Measurements from ENCODE around the gene DRGX.

DRGX gene

GRCh38 chr10:49407552-49408137 lies 11.8 kb upstream of the DRGX start:
- DNase-seq (ENCODE audit: low spot score): peak; percentile 84

DNA sequence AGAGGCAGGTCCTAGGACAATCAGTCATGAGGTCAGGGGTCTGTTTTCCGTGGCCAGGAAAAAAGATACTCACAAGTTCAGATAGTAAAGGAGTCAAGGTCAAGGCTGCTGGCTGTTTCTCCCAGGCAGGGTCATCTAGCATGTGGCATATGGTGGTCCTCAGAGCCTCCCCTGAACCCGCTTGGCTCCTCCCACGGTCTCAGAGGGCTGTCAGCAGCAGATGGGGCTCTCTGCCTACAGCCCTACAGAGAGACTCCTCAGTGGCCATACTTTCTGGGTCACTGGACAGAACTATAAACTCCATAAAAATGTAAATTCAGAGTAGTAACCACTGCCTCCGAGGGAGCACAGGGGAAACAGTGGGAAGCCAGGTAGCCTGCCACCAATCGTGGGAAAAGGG lies 11.3 kb upstream of the DRGX start:
- no peak for DNase-seq (ENCODE audit: low spot score)

GRCh38 chr10:49404321-49404878 lies 8.5 kb upstream of the DRGX start:
- no peak for DNase-seq (ENCODE audit: low spot score)

DNA sequence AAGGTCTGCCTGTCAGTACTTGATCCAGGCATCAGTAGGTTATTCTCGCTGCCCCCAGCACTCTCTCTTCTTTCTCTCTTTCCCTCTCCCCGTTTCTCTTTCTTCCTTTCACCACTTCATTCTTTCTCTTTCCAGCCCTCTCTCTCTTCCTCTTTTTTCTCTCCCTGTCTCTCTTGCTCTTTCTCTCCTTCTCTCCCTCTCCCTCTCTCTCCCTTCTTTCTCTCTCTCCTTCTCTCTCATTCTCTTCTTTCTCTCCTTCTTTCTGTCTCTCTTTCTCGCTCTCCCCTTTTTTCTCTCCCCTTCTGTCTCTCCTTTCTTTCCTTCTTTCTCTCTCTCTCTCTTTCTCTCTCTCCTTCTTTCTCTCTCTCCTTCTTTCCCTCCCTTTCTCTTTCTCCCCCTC lies 7.5 kb upstream of the DRGX start:
- no peak for DNase-seq (ENCODE audit: low spot score)

DNA sequence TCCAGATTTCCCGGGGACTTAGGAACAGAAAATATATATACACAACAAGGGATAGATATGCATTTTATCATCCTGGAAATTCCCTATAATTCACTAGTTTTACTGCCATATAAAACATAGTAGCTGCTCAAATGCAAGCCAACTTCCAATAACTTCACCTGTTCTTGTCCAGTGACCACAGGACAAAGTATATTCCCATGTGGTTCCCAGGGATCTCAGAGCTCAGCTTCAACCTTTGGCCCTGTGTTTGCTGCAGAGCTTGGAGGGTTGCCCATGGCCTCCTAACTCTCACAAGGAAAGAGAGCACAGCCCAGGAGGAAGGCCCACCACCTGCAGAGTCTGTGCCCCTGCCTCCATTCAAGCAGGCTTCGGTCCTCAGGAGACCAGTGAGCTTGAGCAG lies 4.5 kb upstream of the DRGX start:
- no peak for DNase-seq (ENCODE audit: low spot score)

DNA sequence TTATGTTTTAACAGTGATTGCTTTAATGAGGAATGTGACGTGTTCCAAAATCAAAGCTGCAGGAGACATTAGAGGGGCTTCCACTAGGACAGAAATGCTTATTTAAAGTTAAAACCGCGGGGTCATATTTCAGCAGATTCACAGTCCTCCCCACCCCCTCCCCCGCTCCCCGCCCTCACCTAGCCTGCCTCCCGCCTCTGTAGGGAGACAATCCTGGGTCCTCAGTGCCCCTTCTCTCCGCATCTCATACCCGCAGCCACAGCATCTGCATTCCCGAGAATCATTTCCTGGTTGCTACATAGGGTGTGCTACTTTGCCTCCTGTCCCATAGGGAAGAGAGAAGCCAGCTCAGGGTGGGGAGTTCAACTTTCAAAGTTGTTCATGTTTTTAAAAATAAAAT lies 3.1 kb upstream of the DRGX start:
- DNase-seq (ENCODE audit: low spot score): no peak

DNA sequence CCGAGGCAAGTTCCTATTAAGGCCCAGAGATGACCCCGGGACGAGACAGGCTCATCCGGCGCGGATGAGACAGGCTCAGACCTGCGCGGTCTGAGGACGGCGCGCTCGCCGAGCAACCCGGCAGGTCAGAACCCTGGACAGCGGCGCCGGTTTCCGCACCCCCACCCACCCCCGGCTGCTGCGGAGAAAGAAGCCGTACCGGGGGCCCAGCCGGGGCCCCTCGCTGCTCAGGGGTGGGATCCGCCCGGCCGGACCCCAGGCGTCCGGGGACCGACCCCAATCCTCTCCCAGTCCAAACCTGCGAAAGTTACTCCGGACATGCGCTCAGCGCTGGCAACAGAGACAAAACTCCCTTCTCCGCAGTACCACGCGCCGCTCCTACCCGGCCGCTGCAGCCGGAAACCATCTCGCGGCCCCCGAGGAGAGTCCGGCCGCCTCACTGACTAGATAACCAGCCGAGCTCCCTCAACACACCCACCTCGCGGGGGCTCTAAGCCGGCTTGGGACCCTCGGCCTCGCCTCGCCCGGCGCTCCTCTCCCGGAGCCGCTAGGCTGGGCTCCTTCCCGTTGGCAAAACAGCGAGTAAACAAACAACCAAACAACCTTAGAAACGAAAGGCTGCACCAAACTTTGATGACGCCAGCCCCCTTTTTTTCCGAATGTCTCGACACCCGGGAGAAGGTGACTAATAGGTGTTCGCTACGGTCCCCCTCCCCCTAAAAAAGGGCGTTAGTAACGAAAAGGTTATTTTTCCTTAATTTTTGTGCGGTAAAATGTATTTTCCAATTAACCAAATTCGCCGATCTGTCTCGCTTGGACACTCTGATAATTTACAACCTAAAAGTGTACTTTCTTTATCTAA lies 2.3 kb upstream of the DRGX start:
- peak; percentile 23 for DNase-seq (ENCODE audit: low spot score)

DNA sequence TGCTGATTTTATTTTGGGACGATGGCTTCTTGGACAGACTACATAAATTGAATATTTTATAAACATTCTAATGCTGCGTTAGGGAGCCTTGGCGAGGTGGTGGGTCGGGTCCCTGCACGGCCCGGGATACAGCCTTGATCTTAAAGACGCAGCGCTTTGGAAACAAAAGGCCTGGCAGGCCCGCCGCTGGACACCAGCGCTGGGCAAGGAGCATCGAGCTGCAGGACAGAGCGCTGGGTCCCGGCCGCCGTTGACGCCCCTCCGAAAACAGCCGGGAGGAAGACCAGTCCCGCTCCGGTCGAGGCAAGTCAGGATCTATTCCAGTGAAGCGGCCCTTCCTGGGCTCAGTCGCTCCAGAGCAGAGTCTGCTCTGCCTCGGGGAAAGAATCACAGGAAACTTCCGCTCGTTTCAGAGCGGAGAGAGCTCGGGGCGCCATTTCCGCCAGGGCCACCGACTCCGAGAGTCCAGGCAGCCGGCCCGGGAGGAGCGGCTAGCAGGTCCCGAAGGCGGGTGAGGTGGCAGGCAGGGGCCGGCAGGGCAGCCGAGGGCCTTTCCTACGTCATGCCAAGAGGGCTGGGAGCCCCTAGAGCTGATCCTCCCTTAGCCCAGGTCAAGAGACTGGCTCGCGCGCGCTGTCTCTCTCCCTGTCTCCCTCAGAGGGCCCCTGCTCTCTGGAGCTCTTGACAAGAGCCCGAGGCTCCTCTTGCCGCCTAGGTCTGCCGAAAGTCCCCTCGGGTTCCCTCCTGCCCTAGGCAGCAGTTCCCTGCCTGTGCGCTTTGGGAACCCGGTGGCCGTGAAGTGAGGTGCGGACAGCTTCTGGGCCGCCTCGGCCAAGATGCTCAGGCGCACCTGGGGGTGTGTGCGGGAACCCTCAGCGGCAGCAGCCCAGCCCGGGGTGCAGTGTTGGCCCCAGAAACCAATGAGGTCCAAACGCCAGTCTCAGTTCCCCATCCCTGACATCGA lies 1.4 kb upstream of the DRGX start:
- no peak for DNase-seq (ENCODE audit: low spot score)

- no peak for DNase-seq (ENCODE audit: low spot score)
Observed at GRCh38 chr10:49396666-49396999, 744 bp upstream of the DRGX start.

DNA sequence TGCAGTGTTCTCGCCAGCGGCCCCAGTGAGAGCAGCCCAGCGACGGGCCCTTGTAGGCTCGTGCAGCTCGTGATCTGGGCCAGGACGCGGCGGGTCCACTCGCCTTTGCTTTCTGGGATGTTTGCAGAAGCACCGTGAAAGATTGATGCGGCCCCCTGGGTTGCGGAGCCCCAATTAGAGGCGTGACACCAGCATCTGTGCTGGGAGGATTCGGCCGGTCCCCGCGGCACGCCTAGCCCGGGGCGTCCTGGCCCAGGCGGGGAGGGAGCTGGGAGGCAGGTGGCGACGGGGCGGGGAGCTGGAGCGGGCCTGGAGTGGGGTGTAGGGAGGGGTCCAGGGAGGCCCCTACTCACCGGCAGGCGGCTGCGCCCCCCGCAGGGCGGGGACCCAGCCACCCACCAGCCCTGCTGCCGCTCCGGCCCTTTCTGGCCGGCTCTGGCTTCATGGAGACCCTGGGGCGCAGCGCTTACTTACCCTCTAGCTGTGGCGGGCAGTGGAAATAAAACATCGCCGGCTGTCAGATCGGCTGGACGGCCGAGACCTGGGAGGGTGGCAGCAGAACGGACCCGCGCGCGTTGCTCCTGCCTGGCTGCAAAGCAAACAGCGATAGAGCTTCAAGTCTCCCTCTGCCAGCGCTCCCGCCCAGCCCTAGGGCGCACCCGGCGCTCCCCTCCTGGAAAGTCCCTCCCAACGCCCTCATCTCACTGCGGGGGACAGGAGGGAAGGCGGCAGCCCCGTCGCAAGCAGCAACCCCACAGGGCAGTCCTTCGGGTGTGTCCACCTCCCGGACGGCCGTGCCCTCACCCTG lies 752 bp downstream of the DRGX start:
- no peak for DNase-seq (ENCODE audit: low spot score)

GRCh38 chr10:49393757-49394156 lies 2.1 kb downstream of the DRGX start:
- no peak for DNase-seq (ENCODE audit: low spot score)

GRCh38 chr10:49393301-49393700 lies 2.6 kb downstream of the DRGX start:
- no peak for DNase-seq (ENCODE audit: low spot score)

- DNase-seq (ENCODE audit: low spot score): no peak
Observed at GRCh38 chr10:49389361-49389933, 6.4 kb downstream of the DRGX start.

DNA sequence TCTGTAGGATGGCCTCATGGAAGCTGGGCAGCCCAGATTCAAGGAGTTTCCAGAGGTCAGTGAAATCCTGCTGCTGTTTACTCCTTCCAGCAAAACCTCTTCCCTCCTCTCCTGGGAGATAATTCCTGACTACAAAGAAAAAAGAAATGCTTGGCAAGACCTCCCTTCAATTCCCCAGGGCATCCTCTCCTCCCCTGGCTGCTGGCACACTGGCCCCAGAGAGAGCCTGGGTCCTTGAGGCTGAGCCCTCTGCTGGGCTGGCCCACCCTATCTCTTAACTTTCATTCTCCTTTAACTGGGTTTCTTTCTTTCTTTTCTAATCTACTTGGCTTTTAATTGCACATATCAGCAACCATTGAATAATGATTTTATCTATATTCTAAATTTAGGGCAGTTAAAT lies 7.7 kb downstream of the DRGX start:
- no peak for DNase-seq (ENCODE audit: low spot score)

- DNase-seq (ENCODE audit: low spot score): no peak
Observed at GRCh38 chr10:49387071-49387470, 8.8 kb downstream of the DRGX start.

- no peak for DNase-seq (ENCODE audit: low spot score)
Observed at GRCh38 chr10:49385939-49386922, 9.7 kb downstream of the DRGX start.

DNA sequence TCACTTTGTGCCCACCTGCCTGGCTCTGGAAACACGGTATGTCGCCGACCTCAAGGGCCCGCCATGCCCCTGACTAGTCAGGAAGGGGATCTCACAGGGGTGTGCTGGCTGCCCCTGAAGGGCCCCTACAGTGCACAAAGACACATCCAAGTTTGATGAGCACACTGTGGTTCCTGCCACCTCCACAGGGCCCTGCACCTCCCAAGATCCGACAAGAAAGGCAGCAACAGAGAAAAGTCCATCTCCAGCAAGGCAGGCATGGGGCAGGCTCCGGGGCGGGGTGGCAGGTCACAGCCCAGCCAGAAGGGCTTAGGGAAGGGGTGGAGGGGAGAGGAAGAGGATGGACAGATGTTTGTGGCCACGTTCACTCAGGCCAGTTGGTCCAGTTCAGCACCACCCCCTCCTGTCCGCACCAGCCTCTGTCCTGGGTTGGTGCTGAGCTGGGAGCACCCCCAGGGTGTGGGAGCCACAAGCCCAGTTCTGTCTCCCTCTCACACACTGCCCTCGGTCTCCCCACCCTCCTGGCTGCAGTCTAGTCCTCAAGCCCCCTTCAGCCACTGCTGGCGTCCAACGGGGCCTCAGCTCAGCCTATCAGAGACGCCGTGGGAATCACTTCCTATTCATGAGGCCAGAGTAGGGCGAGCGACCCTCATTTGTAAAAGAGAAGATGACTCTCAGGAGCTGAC lies 11.5 kb downstream of the DRGX start:
- no peak for DNase-seq (ENCODE audit: low spot score)

DNA sequence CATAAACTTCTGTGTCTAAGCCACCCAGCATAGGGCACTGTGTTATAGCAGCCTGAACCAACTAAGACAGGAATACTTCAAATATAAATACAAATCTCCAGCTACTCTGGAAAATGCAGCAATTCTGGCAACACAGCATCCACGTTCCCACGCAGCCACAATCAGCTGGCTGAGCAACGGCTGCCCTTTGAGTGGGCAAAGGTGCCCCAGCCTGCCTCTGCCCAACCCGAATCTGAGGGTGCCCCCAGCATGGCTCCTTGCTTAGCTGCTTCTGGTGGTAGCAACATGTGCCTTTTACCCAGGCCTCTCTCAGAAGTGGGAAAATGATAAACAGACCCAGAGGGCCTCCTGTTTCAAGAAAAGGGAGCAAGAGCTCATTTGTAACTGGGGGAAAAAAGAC lies 12.0 kb downstream of the DRGX start:
- no peak for DNase-seq (ENCODE audit: low spot score)

DNA sequence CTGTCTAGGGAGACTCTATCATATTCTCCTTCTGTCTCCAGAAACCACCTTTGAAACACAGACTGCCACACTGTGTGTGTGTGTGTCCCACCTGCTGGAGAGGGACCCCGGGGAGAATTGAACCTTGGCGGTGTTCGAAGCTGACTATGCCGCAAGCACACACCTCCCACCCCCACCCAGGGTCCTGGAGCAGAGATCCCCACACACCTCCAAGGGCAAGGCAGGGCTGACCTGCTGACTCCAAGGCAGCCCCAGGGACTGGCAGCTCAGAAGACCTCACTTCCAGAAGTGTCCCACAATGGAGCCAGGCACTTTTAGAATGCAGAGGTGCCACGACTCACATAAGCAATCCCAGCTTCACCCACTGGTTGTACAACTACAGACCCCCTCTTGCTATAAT lies 13.1 kb downstream of the DRGX start:
- no peak for DNase-seq (ENCODE audit: low spot score)
